ENCODE results near the gene PCDHA8. TPM values are rescaled to one million over a fixed set of nuclear protein-coding genes. Genes with fewer than 3 reads are reported as not detected.
"Not testable (repeated sequence)": the region's sequence is repeated elsewhere in the genome, so short reads cannot be mapped to it uniquely, and the experiment has no call there.

Gene PCDHA8, protein sequence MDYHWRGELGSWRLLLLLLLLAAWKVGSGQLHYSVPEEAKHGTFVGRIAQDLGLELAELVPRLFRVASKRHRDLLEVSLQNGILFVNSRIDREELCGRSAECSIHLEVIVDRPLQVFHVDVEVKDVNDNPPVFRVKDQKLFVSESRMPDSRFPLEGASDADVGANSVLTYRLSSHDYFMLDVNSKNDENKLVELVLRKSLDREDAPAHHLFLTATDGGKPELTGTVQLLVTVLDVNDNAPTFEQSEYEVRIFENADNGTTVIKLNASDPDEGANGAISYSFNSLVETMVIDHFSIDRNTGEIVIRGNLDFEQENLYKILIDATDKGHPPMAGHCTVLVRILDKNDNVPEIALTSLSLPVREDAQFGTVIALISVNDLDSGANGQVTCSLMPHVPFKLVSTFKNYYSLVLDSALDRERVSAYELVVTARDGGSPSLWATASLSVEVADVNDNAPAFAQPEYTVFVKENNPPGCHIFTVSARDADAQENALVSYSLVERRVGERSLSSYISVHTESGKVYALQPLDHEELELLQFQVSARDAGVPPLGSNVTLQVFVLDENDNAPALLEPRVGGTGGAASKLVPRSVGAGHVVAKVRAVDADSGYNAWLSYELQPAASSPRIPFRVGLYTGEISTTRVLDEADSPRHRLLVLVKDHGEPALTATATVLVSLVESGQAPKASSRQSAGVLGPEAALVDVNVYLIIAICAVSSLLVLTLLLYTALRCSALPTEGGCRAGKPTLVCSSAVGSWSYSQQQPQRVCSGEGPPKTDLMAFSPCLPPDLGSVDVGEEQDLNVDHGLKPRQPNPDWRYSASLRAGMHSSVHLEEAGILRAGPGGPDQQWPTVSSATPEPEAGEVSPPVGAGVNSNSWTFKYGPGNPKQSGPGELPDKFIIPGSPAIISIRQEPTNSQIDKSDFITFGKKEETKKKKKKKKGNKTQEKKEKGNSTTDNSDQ
- not detected for total RNA-seq

DNA sequence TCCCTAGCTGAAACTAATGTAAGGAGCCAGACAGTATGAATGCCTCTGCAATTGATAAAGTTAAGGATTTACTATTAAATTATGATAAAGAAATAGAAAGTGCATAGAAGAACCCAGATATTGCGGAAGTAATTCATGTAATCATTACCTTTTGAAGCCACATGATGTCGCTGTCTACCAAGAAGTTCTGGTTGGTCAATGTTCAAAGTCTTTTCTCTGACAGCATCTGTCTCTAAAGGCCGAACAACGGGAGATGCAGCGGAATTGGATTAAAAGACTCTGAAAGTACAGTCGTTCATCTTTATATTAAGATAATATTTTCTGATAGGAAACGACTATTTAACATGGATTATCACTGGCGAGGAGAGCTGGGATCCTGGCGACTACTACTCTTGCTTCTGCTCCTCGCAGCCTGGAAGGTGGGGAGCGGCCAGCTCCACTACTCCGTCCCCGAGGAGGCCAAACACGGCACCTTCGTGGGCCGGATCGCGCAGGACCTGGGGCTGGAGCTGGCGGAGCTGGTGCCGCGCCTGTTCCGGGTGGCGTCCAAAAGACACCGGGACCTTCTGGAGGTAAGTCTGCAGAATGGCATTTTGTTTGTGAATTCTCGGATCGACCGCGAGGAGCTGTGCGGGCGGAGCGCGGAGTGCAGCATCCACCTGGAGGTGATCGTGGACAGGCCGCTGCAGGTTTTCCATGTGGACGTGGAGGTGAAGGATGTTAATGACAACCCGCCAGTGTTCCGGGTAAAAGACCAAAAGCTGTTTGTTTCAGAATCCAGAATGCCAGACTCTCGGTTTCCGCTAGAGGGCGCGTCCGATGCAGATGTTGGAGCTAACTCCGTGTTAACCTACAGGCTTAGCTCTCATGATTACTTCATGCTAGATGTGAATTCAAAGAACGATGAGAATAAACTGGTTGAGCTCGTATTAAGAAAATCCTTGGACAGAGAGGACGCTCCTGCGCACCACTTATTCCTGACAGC, at the start of gene PCDHA8:
Gene PCDHA8, plus strand, starts transcription at position 210 of the 985 bp plus-strand sequence. Its CDS starts 135 bp downstream, at position 345.
- intact Hi-C loops (cut with DNase I), result no loop called here
- H3K36me3 ChIP-seq, result no peaks in the 10 kb centered on the region
- no peak for DNase-seq (ENCODE audit: low spot score in 2 of 2)
- H3K27me3 ChIP-seq, result no peaks in the 10 kb centered on the region
- H3K9me3 ChIP-seq, result peaks cover 8 to 63% of the 10 kb centered on the region in 2 donors
- no peaks in the 10 kb centered on the region for H3K4me1 ChIP-seq
- H3K27ac ChIP-seq, result no peak within 1 kb of the TSS
- H3K4me3 ChIP-seq, result no peak within 1 kb of the TSS
- TF ChIP-seq, protein P1, sequence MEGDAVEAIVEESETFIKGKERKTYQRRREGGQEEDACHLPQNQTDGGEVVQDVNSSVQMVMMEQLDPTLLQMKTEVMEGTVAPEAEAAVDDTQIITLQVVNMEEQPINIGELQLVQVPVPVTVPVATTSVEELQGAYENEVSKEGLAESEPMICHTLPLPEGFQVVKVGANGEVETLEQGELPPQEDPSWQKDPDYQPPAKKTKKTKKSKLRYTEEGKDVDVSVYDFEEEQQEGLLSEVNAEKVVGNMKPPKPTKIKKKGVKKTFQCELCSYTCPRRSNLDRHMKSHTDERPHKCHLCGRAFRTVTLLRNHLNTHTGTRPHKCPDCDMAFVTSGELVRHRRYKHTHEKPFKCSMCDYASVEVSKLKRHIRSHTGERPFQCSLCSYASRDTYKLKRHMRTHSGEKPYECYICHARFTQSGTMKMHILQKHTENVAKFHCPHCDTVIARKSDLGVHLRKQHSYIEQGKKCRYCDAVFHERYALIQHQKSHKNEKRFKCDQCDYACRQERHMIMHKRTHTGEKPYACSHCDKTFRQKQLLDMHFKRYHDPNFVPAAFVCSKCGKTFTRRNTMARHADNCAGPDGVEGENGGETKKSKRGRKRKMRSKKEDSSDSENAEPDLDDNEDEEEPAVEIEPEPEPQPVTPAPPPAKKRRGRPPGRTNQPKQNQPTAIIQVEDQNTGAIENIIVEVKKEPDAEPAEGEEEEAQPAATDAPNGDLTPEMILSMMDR (IDR thresholded peaks at IDR 0.05), result no peak

DNA sequence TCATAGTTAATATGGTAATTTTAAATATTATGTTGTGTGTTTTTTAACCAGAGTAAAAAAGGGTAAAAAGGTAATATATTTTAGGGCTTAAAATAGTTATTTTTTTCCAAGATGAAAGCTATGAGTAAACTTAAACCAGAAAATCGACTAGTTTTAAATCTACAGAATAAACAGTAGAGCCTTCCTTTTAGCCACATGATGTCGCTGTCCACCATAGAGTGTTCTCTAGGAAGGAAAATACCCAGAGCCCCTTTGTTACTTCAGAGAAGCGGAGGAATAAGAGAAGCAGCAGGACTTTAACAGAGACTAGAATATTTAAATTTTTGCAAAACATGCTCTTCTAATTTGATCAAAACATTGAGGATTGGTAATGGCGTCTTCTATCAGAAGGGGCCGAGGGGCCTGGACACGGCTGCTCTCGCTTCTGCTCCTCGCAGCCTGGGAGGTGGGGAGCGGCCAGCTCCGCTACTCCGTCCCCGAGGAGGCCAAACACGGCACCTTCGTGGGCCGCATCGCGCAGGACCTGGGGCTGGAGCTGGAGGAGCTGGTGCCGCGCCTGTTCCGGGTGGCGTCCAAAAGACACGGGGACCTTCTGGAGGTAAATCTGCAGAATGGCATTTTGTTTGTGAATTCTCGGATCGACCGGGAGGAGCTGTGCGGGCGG, 46.3 kb upstream of the PCDHA8 start, which contains the start of gene PCDHA2:
Gene PCDHA2, plus strand, starts transcription at position 258 of the 664 bp plus-strand sequence.
- H3K36me3 ChIP-seq, result no peaks in the 10 kb centered on the region
- peaks cover 0 to 44% of the 10 kb centered on the region in 2 donors for H3K9me3 ChIP-seq
- intact Hi-C loops (cut with DNase I), result no loop called here
- H3K4me3 ChIP-seq, result no peak within 1 kb of the TSS
- no peaks in the 10 kb centered on the region for H3K27me3 ChIP-seq
- TF ChIP-seq, protein P1 (IDR thresholded peaks at IDR 0.05), result no peak
- H3K4me1 ChIP-seq, result no peaks in the 10 kb centered on the region
- no peak within 1 kb of the TSS for H3K27ac ChIP-seq
- DNase-seq (ENCODE audit: low spot score in 2 of 2), result no peak

DNA sequence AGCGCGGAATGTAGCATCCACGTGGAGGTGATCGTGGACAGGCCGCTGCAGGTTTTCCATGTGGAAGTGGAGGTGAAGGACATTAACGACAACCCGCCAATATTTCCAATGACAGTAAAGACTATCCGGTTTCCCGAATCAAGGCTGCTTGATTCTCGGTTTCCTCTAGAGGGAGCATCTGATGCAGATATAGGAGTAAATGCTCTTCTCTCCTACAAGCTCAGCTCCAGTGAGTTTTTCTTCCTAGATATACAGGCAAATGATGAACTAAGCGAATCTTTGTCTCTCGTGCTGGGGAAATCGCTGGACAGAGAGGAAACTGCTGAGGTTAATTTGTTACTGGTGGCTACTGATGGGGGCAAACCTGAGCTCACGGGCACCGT, 45.7 kb upstream of the PCDHA8 start:
- DNase-seq (ENCODE audit: low spot score in 2 of 2), result no peak
- peaks cover 0 to 44% of the 10 kb centered on the region in 2 donors for H3K9me3 ChIP-seq
- intact Hi-C loops (cut with DNase I), result no loop called here
- H3K27ac ChIP-seq, result no peak overlapping the region
- no peak overlapping the region for H3K4me3 ChIP-seq
- TF ChIP-seq, protein P1 (IDR thresholded peaks at IDR 0.05), result no peak
- H3K27me3 ChIP-seq, result no peaks in the 10 kb centered on the region
- no peaks in the 10 kb centered on the region for H3K4me1 ChIP-seq
- H3K36me3 ChIP-seq, result no peaks in the 10 kb centered on the region

DNA sequence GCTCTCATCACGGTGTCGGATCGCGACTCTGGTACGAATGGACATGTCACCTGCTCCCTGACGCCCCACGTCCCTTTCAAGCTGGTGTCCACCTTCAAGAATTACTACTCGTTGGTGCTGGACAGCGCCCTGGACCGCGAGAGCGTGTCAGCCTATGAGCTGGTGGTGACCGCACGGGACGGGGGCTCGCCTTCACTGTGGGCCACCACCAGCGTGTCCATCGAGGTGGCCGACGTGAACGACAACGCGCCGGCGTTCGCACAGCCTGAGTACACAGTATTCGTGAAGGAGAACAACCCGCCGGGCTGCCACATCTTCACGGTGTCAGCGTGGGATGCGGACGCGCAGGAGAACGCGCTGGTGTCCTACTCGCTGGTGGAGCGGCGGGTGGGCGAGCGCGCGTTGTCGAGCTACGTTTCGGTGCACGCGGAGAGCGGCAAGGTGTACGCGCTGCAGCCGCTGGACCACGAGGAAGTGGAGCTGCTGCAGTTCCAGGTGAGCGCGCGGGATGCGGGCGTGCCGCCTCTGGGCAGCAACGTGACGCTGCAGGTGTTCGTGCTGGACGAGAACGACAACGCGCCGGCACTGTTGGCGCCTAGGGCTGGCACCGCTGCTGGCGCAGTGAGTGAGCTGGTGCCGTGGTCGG, 44.8 kb upstream of the PCDHA8 start:
- DNase-seq (ENCODE audit: low spot score in 2 of 2); H3K27ac ChIP-seq; H3K4me1 ChIP-seq; H3K36me3 ChIP-seq; H3K4me3 ChIP-seq; intact Hi-C loops (cut with DNase I); H3K27me3 ChIP-seq: not testable (repeated sequence)
- H3K9me3 ChIP-seq, result peaks cover 0 to 44% of the 10 kb centered on the region in 2 donors

DNA sequence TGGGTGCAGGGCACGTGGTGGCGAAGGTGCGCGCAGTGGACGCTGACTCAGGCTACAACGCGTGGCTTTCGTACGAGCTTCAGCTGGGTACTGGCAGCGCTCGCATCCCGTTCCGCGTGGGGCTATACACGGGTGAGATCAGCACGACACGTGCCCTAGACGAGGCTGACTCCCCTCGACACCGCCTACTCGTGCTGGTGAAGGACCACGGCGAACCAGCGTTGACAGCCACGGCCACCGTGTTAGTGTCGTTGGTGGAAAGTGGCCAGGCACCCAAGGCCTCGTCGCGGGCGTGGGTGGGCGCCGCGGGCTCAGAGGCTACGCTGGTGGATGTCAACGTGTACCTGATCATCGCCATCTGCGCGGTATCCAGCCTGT, 44.3 kb upstream of the PCDHA8 start:
- H3K27ac ChIP-seq, result no peak overlapping the region
- H3K27me3 ChIP-seq, result no peaks in the 10 kb centered on the region
- intact Hi-C loops (cut with DNase I), result no loop called here
- TF ChIP-seq, protein P1 (IDR thresholded peaks at IDR 0.05), result no peak
- no peaks in the 10 kb centered on the region for H3K4me1 ChIP-seq
- peaks cover 0 to 45% of the 10 kb centered on the region in 2 donors for H3K9me3 ChIP-seq
- H3K4me3 ChIP-seq, result no peak overlapping the region
- no peaks in the 10 kb centered on the region for H3K36me3 ChIP-seq
- DNase-seq (ENCODE audit: low spot score in 2 of 2), result no peak
